Prostate gland (tissue), 2 donors: Measurements from ENCODE around the gene CA12.

ENCODE experiments used
- CTCF ChIP-seq, 4 experiments: fragments of 200-600 bp in 2 of 4; fragments of 450-650 bp in 2 of 4; sonication (generic) in 2 of 4; IDR thresholded peaks; 1 replicate in 3 of 4; 2 replicates in 1 of 4; pipeline ENCODE4 v1.5.1; 2016 to 2019; ENCODE audit warnings: antibody characterized with exemption in 4 of 4, mild to moderate bottlenecking in 2 of 4, moderate library complexity in 2 of 4
- POLR2A ChIP-seq: fragments of 450-650 bp; IDR thresholded peaks from one replicate; pipeline ENCODE4 v1.6.1; 2016; ENCODE audit warnings: antibody characterized with exemption, mild to moderate bottlenecking
- POLR2AphosphoS5 ChIP-seq: sonication (generic); formaldehyde crosslinking; IDR thresholded peaks from one replicate; pipeline ENCODE4 v1.6.1; 2017; ENCODE audit warnings: antibody characterized with exemption

- TF ChIP-seq POLR2A, result no peak
- TF ChIP-seq CTCF (IDR thresholded peaks at IDR 0.05), result no peak
- no peak for TF ChIP-seq POLR2AphosphoS5
Observed at GRCh38 chr15:63362885-63363284, 18.8 kb downstream of the CA12 start.
